Smooth muscle cell (in vitro differentiated cells): Measurements from ENCODE around the gene MIXL1. TPM values are rescaled to one million over a fixed set of nuclear protein-coding genes. Genes with fewer than 3 reads are reported as not detected.

Source experiments
- DNase-seq: peaks from one replicate; lab custom pipeline; 2025; ENCODE audit not compliant: unreplicated experiment; lab: John Stamatoyannopoulos, UW
- H2AFZ ChIP-seq: fragments of 200-600 bp; sonication (generic); 2 replicates; pipeline ENCODE4 v1.6.0; 2016; ENCODE audit warnings: antibody characterized with exemption, low read depth, mild to moderate bottlenecking
- H3F3A ChIP-seq: fragments of 200-600 bp; sonication (generic); 2 replicates; pipeline ENCODE4 v1.6.0; 2017; ENCODE audit warnings: antibody characterized with exemption, low read depth
- H3K27ac ChIP-seq: fragments of 200-600 bp; sonication (generic); 2 replicates; pipeline ENCODE4 v1.5.1; 2016; ENCODE audit warnings: low read depth, mild to moderate bottlenecking
- H3K27me3 ChIP-seq: fragments of 200-600 bp; sonication (generic); 2 replicates; pipeline ENCODE4 v1.6.1; 2016; ENCODE audit warnings: low read depth, mild to moderate bottlenecking
- H3K36me3 ChIP-seq: fragments of 200-600 bp; sonication (generic); 2 replicates; pipeline ENCODE4 v1.5.1; 2016; ENCODE audit warnings: low read depth
- H3K4me1 ChIP-seq: fragments of 200-600 bp; sonication (generic); 2 replicates; pipeline ENCODE4 v1.5.1; 2016; ENCODE audit warnings: low read depth
- H3K4me2 ChIP-seq: fragments of 200-600 bp; sonication (generic); 2 replicates; pipeline ENCODE4 v1.6.0; 2016; ENCODE audit warnings: mild to moderate bottlenecking
- H3K4me3 ChIP-seq: fragments of 200-600 bp; sonication (generic); 2 replicates; pipeline ENCODE4 v1.5.1; 2016; ENCODE audit warnings: mild to moderate bottlenecking
- H3K79me2 ChIP-seq: fragments of 200-600 bp; sonication (generic); 2 replicates; pipeline ENCODE4 v1.6.0; 2016; ENCODE audit warnings: low read depth, mild to moderate bottlenecking
- H3K9ac ChIP-seq: fragments of 200-600 bp; sonication (generic); 2 replicates; pipeline ENCODE4 v1.6.0; 2016; ENCODE audit warnings: low read depth
- H3K9me3 ChIP-seq: fragments of 200-600 bp; sonication (generic); replicated peaks from 2 replicates; pipeline ENCODE4 v1.5.1; 2016; ENCODE audit warnings: low read depth
- H4K20me1 ChIP-seq: fragments of 200-600 bp; sonication (generic); 2 replicates; pipeline ENCODE4 v1.6.0; 2016; ENCODE audit warnings: low read depth
- CTCF ChIP-seq: fragments of 200-600 bp; sonication (generic); IDR thresholded peaks from 2 replicates; pipeline ENCODE4 v1.5.1; 2017; ENCODE audit warnings: borderline replicate concordance, mild to moderate bottlenecking, antibody characterized with exemption; ENCODE audit not compliant: insufficient read depth, poor library complexity, severe bottlenecking
- whole genome bisulfite sequencing: methylation state at CpG from one replicate; pipeline ENCODE4 v1.1.7; 2016; ENCODE audit warnings: low lambda C conversion rate; 5-methylcytosine and 5-hydroxymethylcytosine counted together
- polyA plus RNA-seq: library from polyadenylated mRNA; unstranded; fragments of >200 nt; fragmentation: Nextera tagmentation; extraction: Ambion mirVana; gene quantifications from 2 replicates; pipeline ENCODE4 v1.2.1, GENCODE V29; 2016
- total RNA-seq: library from RNA; depleted of rRNA; stranded (reverse); fragments of >200 nt; gene quantifications from 2 replicates; pipeline ENCODE4 v1.2.3, GENCODE V29; 2014

Gene MIXL1
- total and polyA plus RNA-seq, 2 experiments from 2014 or later, result 0.04 to 0.27 TPM

- Histone ChIP-seq H3K36me3 (no peaks in the 10 kb centered on the region), H3F3A (no peaks in the 10 kb centered on the region), H4K20me1 (no peaks in the 10 kb centered on the region), H3K9me3 (no peaks in the 10 kb centered on the region), H3K4me2 (no peak overlapping the region), H3K27me3 (no peaks in the 10 kb centered on the region), H3K27ac (no peak overlapping the region), H3K79me2 (no peaks in the 10 kb centered on the region), H3K9ac (no peak overlapping the region), H3K4me1 (no peaks in the 10 kb centered on the region), H3K4me3 (no peak overlapping the region), H2AFZ (no peak overlapping the region)
- TF ChIP-seq CTCF, result no peak
- WGBS, result 51% methylated on average over 7 of the region's 7 CpGs
- DNase-seq, result no peak
These were observed 12.8 kb upstream of the MIXL1 start for GRCh38 chr1:226210571-226211176.

- no peak for TF ChIP-seq CTCF
- Histone ChIP-seq H4K20me1 (no peaks in the 10 kb centered on the region), H3K4me3 (no peak overlapping the region), H3K4me1 (no peaks in the 10 kb centered on the region), H3K9ac (no peak overlapping the region), H3K79me2 (no peaks in the 10 kb centered on the region), H3K4me2 (no peak overlapping the region), H3K27ac (no peak overlapping the region), H2AFZ (no peak overlapping the region), H3F3A (no peaks in the 10 kb centered on the region), H3K27me3 (no peaks in the 10 kb centered on the region), H3K9me3 (no peaks in the 10 kb centered on the region), H3K36me3 (no peaks in the 10 kb centered on the region)
- DNase-seq, result no peak
- 84% methylated on average over 5 of the region's 5 CpGs for WGBS
These were observed 12.2 kb upstream of the MIXL1 start for GRCh38 chr1:226211181-226211821.

GRCh38 chr1:226212545-226212944 lies 10.9 kb upstream of the MIXL1 start:
- 91% methylated on average over 8 of the region's 8 CpGs for WGBS
- H2AFZ ChIP-seq, result no peak overlapping the region

More at GRCh38 chr1:226212545-226212944, 10.9 kb upstream of the MIXL1 start:
- Histone ChIP-seq H3K9ac (no peak overlapping the region), H3F3A (no peaks in the 10 kb centered on the region), H3K27me3 (no peaks in the 10 kb centered on the region), H4K20me1 (no peaks in the 10 kb centered on the region), H3K27ac (no peak overlapping the region), H3K4me3 (no peak overlapping the region), H3K36me3 (no peaks in the 10 kb centered on the region), H3K4me2 (no peak overlapping the region), H3K4me1 (no peaks in the 10 kb centered on the region), H3K9me3 (no peaks in the 10 kb centered on the region), H3K79me2 (no peaks in the 10 kb centered on the region)
- no peak for DNase-seq
- no peak for TF ChIP-seq CTCF
